Epithelial cell of alveolus of lung (primary cell): Measurements from ENCODE around the gene PAPPA2. TPM values are rescaled to one million over a fixed set of nuclear protein-coding genes. Genes with fewer than 3 reads are reported as not detected.

Experiments used
- total RNA-seq: library from RNA; depleted of rRNA; stranded (reverse); fragments of >200 nt; gene quantifications from 2 replicates; pipeline ENCODE4 v1.2.1, GENCODE V29; 2015

The PAPPA2 gene
- 1.1 and 1.3 TPM in 2 replicates for total RNA-seq

GRCh38 chr1:176462674-176463378 lies at the start of gene PAPPA2:
PAPPA2 (plus strand) TSS chr1:176463175; CDS start chr1:176556323, 93,148 bp downstream.

